Kidney epithelial cell (primary cell): ENCODE data around the gene MORC2. TPM values are rescaled to one million over a fixed set of nuclear protein-coding genes. Genes with fewer than 3 reads are reported as not detected.

Experiments used
- DNase-seq: peaks from one replicate; pipeline ENCODE4 v3.0.0-alpha.2; 2010; ENCODE audit warnings: low read depth
- H3K27me3 ChIP-seq: 2 replicates; pipeline ENCODE4 v1.6.0; 2011; ENCODE audit warnings: low read length; ENCODE audit not compliant: control insufficient read depth, insufficient read depth
- H3K36me3 ChIP-seq: 2 replicates; pipeline ENCODE4 v1.5.1; 2011; ENCODE audit warnings: low read length; ENCODE audit not compliant: control insufficient read depth, insufficient read depth
- H3K4me3 ChIP-seq: 2 replicates; pipeline ENCODE4 v1.5.1; 2011; ENCODE audit warnings: low read depth, mild to moderate bottlenecking, control low read depth, low read length
- total RNA-seq: library from RNA; depleted of rRNA; stranded (reverse); fragments of >200 nt; gene quantifications from 2 replicates; pipeline ENCODE4 v1.2.3, GENCODE V29; 2015
- TF ChIP-seq, protein P1 (sequence below): IDR thresholded peaks from 2 replicates; pipeline ENCODE4 v1.5.1; 2011; ENCODE audit warnings: mild to moderate bottlenecking, moderate library complexity, low read length, control low read depth, inconsistent platforms; ENCODE audit not compliant: insufficient read depth, poor library complexity, severe bottlenecking

The MORC2 gene
- total RNA-seq, result 30.8 and 35.1 TPM in 2 replicates

DNA sequence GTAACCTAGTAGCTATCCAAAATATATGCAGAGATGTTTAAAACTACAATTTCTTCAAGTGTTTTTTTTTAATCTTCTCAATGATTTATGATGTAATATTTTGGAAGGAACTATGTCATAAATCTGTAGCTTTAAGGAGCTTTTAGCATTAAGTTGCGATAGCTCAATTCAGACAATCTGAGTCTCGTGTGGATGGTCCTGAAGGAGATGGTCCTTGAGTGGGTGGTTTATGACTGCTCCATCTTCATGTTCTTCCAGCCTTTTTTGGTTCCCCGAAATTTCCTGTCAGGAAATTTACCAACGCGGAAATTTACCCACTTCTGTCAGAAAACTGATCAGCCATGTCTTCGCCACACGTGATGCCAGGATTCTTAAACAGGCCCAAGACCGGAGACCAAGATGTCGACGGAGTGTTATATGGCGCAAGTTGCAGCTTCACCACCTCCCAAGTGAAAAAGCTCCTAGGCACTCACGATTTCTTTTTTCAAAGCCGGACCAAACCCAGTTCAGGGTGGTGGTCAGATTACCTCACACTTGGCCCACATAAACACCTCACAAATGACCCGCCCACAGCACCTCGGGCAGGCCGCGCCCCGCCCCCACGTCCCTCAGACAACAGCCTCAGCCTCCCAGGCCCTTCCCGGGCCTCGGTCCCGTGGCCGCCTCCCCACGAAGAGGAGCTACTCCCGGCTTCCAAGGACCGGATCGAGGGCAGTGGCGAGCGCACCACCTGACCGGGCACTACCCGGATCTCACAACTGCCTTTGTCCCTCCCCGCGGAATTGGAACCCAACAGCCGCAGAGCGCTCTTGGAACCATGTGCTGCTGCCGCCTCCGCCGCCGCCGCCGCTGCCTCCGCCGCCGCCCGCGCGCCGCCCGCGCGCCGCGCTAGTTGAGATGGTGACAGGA, at the start of gene MORC2:
Gene MORC2, minus strand, starts transcription at position 760 of the 909 bp plus-strand sequence. CDS start 885 bp downstream, outside the sequence.
- Histone ChIP-seq H3K4me3 (peak within 1 kb of the TSS; percentile 80), H3K27me3 (no peaks in the 10 kb centered on the region), H3K36me3 (no peaks in the 10 kb centered on the region)
- DNase-seq, result no peak
- TF ChIP-seq, protein P1, sequence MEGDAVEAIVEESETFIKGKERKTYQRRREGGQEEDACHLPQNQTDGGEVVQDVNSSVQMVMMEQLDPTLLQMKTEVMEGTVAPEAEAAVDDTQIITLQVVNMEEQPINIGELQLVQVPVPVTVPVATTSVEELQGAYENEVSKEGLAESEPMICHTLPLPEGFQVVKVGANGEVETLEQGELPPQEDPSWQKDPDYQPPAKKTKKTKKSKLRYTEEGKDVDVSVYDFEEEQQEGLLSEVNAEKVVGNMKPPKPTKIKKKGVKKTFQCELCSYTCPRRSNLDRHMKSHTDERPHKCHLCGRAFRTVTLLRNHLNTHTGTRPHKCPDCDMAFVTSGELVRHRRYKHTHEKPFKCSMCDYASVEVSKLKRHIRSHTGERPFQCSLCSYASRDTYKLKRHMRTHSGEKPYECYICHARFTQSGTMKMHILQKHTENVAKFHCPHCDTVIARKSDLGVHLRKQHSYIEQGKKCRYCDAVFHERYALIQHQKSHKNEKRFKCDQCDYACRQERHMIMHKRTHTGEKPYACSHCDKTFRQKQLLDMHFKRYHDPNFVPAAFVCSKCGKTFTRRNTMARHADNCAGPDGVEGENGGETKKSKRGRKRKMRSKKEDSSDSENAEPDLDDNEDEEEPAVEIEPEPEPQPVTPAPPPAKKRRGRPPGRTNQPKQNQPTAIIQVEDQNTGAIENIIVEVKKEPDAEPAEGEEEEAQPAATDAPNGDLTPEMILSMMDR, result no peak

DNA sequence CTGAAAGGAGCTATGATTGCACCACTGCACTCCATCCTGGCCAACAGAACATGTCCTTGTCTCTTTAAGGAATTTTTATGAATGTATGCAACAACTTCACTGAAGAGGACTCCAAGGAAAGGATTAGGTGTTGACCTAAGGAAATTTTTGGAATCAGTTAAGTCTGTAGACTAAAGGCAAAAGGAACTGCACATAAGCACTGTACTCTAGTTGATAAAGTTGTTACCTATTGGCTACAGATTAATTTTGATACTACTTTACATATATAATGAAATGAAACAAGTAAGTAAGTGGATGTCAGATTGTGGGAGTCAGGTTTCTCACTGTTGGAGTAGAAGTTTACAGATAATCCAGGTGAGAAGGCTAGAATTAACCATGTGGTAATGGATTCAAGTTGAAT, 37.0 kb upstream of the MORC2 start:
- TF ChIP-seq, protein P1, result no peak
- Histone ChIP-seq H3K27me3 (no peaks in the 10 kb centered on the region), H3K36me3 (no peaks in the 10 kb centered on the region), H3K4me3 (no peak overlapping the region)
- no peak for DNase-seq

DNA sequence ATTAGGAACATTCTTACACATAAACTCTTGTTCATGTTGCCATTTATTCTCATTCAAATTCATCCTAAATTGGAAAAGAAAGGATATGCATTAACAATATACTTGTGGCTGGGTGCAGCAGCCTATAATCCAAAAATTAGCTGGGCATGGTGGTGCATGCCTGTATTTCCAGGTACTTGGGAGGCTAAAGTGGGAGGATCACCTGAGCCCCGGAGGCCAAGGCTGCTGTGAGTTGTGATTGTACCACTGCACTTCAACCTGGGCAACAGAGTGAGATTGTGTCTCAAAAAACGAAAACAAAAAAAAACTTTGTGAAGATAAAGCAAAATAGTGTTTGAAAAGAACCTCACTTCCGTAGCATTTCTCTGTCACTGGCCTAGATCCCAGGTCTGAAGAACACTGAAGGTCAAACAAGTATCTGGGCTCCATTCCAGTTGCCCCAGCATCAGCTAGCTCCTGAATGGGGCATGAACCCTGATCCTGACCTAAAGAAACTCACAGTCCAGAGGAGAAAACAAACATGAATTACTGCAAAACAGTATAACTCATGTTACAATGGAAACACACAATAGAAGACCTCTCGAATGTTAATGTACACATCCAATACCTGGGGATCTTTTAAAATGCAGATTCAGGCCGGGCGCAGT, 32.7 kb upstream of the MORC2 start:
- DNase-seq, result no peak

DNA sequence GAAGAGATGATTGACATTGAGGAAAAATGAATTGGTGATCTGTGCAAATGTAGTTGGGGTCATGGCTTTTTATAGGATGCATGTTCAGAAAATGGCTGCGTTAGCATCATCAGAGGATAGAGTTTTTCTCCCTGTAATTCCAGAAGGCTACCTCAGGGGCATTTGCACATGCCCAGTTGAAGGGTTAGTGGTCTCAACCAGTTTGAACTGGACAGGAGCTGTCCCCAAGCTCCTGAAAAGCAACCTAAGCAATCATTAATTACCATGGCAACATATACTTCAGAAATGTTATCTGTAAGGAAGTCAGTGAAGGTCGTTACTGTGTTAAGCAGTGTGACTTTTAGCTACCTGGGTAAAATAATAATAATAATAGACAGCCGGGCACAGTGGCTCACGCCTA, 29.8 kb upstream of the MORC2 start:
- no peaks in the 10 kb centered on the region for H3K27me3 ChIP-seq
- TF ChIP-seq, protein P1, result no peak
- DNase-seq, result no peak
- H3K4me3 ChIP-seq, result no peak overlapping the region
- H3K36me3 ChIP-seq, result no peaks in the 10 kb centered on the region

More for the DNA sequence above, 32.7 kb upstream of the MORC2 start:
- Histone ChIP-seq H3K4me3 (no peak overlapping the region), H3K36me3 (no peaks in the 10 kb centered on the region), H3K27me3 (no peaks in the 10 kb centered on the region)
- TF ChIP-seq, protein P1, result no peak

DNA sequence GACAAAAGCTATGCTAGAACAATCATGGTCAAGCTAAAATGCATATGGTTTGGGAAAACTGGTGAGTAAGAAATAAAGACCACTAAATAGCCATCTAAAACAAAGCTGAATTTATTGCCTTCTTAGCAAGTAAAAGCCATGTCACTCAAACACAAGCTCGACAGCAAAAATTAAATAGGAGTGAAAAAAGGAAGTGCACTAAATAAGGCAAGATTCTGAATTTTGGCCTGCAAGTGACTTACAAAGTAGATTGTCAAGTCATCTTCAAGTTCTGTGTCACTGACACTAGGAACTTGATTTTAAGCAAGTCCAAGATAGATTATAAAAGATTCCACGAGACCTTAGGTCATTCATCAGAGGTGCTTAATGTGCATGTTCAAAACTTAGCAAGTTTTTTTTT, 27.9 kb upstream of the MORC2 start:
- Histone ChIP-seq H3K27me3 (no peaks in the 10 kb centered on the region), H3K4me3 (no peak overlapping the region), H3K36me3 (no peaks in the 10 kb centered on the region)
- DNase-seq, result no peak
- TF ChIP-seq, protein P1, result no peak
